Left forelimb (tissue), 1 donor: Measurements from ENCODE around the gene DDX23.

Experiments
- DNase-seq: peaks from one replicate; pipeline ENCODE4 v3.0.0-alpha.2; 2018; ENCODE audit warnings: low spot score

DDX23 gene

GRCh38 chr12:48823281-48823680 is 28.7 kb downstream of the DDX23 start:
- DNase-seq = no peak

- DNase-seq = no peak
Observed at GRCh38 chr12:48822711-48823110, 29.3 kb downstream of the DDX23 start.

- DNase-seq = no peak
Observed at GRCh38 chr12:48822139-48822538, 29.8 kb downstream of the DDX23 start.

- DNase-seq = no peak
Observed at GRCh38 chr12:48819986-48820725, 31.8 kb downstream of the DDX23 start.

GRCh38 chr12:48818831-48819590 is 33.0 kb downstream of the DDX23 start:
- DNase-seq = no peak

GRCh38 chr12:48817873-48818830 is 33.8 kb downstream of the DDX23 start, which contains the start of gene CACNB3:
Gene CACNB3, plus strand, starts transcription at chr12:48818496. Its CDS starts 434 bp downstream, at chr12:48818930.
- DNase-seq = peak; percentile 84

DNA sequence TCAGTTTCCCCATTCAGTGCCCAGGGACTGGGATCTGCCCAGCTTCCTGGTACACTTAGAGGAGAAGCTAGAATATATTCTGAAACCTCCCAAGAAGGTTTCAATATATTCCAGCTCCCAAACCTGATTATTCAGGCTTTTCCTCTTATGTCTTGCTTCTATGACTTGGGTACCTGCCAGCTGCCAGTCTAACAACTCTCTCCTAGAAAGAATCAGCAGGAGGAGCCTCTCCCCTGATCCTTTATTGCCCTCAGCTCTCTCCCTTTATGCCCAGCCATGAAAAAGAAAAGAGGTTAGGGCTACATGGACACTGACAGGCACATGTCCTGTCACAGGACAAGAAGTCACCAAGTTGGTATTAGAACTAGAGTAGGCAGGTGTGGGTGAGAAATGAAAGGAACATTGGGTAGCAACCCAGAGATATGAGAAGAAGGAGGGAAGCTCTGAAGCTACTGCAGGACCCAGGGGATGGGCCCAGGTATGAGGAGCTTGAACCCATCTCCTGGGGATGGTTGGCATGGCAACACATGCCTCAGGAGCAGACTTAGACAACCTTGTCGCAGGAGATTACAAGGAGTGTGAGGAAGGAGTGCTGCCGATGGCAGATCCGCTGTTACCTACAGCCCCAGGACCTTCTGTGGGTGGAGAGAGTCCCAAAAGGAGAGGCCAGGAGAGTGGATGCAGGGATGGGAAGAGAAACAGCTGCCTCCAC is 35.7 kb downstream of the DDX23 start:
- no peak for DNase-seq

DNA sequence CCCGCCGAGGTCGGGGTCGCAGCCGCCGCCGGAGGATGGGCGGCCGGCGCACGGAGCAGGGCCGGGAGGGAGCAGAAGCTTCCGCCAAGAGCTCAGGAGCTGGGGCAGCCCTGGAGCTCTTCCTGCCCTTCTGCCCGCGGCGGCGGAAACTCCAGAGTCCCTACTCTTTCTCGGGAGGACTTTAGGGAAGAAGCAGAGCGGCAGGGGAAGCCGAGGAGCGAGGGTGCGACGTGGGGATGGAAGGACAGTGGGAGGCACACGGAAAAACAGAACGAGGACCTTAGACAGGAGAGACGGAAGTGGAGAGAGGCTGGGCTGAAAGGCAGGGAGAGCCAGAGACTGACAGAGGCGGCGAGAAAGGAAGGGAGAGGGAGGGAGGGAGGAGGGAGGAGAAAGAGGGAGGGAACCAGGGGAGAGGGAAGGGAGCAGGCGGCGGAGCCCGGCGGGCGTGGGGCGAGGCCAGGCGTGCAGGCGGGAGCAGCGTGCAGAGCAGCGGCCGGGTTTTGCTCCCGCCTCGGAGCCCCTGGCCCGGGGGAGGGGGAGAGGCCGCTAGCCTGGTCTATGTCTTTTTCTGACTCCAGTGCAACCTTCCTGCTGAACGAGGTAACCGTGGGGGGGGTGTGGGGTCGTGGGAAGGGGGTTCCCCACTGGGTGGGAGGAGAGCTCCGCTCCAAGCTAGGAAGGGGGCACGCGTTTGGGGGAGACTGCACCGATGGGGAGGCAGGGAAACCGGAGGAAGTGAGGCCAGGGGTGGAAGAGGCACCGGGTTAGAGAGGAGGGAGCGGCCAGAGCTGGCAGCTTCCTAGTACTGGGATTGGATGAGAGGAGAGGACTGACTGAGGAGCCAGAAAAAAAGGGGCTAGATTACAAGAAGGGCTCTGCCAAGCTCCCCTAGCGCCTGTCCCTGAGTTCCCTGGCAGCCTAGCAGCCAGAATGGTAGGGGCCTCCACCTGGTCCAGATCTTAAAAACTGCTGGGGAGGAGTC is 36.5 kb downstream of the DDX23 start:
- peak; percentile 87 for DNase-seq

- peak; percentile 83 for DNase-seq
Observed at GRCh38 chr12:48814262-48815125, 37.5 kb downstream of the DDX23 start.

- no peak for DNase-seq
Observed at GRCh38 chr12:48813465-48814261, 38.3 kb downstream of the DDX23 start.

GRCh38 chr12:48812389-48812788 is 39.6 kb downstream of the DDX23 start:
- no peak for DNase-seq

- DNase-seq = no peak
Observed at GRCh38 chr12:48811437-48812090, 40.4 kb downstream of the DDX23 start.

GRCh38 chr12:48810903-48811431 is 41.0 kb downstream of the DDX23 start:
- no peak for DNase-seq

GRCh38 chr12:48807981-48808380 is 44.0 kb downstream of the DDX23 start:
- DNase-seq = no peak

GRCh38 chr12:48803675-48804074 is 48.3 kb downstream of the DDX23 start:
- DNase-seq = no peak

DNA sequence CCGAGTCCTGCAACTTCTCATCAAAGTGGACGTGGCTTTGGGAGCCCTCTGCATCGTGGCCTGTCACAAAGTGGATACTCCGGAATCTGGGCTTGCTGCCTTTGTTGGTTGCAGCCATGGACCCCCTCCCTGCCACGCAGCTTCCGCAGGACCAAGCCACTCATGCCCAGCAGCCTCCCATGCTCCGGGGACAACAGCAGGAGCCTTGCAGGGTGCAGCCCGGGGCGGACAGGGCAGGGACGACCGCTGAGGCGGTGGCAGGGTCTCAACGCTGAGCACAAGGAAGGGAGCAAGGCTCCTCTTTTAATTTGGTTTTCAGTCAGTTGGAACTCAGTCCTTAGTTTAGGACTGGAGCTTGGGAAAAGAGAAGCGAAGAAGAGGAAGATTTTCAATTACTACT is 51.0 kb downstream of the DDX23 start:
- no peak for DNase-seq

DNA sequence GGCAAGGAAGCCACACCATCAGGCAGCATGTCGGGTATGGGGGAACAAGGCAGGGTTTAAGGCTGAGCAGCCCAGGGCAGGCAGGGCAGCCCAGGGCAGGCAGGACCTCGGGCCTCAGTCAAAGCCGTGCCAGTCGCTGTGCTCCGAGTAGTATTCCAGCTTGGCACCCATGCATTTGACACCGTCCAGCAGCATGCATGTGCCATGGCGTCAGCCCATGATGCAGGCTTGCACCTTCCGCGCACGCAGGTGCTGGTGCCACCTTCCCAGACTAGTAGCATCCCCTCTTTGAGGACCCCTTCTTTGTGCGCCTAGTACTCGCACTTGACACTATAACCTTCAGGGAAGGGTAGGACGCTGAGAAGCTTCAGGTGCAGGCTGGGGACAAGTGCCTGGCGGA is 51.5 kb downstream of the DDX23 start:
- DNase-seq = no peak

DNA sequence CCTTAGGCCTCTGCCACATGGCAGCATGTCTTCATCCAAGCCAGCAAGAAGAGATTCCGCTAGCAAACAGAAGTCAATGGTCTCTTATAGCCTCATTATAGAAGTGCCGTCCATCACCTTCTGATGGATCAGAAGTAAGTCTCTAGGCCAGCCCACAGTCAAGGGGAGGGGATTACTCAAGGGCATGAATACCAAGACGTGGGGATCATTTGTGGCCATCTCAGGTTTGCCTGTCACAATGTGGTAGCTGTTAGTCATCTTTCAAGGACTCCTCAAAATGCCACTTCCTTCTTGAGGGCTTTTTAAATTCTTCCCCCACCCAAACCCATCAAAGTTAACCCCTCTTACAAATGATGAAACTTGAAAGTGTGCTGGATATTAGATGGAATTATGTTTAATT is 55.0 kb downstream of the DDX23 start:
- no peak for DNase-seq
